Measurements from ENCODE around the gene EBLN1. TPM values are rescaled to one million over a fixed set of nuclear protein-coding genes. Genes with fewer than 3 reads are reported as not detected.
A peak's percentile ranks its signal among the peaks of the same experiment; 100 is the strongest.

EBLN1 gene
- total RNA-seq, 6 donors from 2014 or later: not detected

GRCh38 chr10:22250897-22251660 is 33.3 kb upstream of the EBLN1 start:
- Histone ChIP-seq H3K4me1 (peaks cover 0 to 15% (median 4%) of the 10 kb centered on the region in 4 donors), H3K27ac (peak overlapping the region; percentile 87 to 97 (median 95)), H3K4me3 (peak overlapping the region; percentile 59 to 88 (median 64)), H3K36me3 (no peaks in the 10 kb centered on the region), H3K27me3 (no peaks in the 10 kb centered on the region), H3K9me3 (no peaks in the 10 kb centered on the region)
- ATAC-seq (ENCODE audit: low FRiP score in 2 of 2) (no peak), DNase-seq (no peak)
- TF ChIP-seq POLR2AphosphoS5 (IDR thresholded peaks at IDR 0.05) (no peak), EP300 (IDR thresholded peaks at IDR 0.05) (no peak), POLR2A (IDR thresholded peaks at IDR 0.05) (no peak), CTCF (IDR thresholded peaks at IDR 0.05) (no peak)
- 16 to 22% methylated on average over 13 of the region's 13 CpGs for WGBS, 2 donors

GRCh38 chr10:22247636-22248035 is 29.8 kb upstream of the EBLN1 start:
- Histone ChIP-seq H3K4me3 (no peak overlapping the region), H3K36me3 (no peaks in the 10 kb centered on the region), H3K27ac (peak overlapping the region in 1 of 4 donors; percentile 59), H3K4me1 (peaks cover 0 to 8% (median 2%) of the 10 kb centered on the region in 4 donors), H3K9me3 (no peaks in the 10 kb centered on the region), H3K27me3 (no peaks in the 10 kb centered on the region)
- no peak for ATAC-seq (ENCODE audit: low FRiP score in 2 of 2)
- WGBS, 2 donors: 72 to 73% methylated on average over 2 of the region's 2 CpGs
- TF ChIP-seq CTCF (IDR thresholded peaks at IDR 0.05) (no peak), POLR2AphosphoS5 (IDR thresholded peaks at IDR 0.05) (no peak), POLR2A (IDR thresholded peaks at IDR 0.05) (no peak), EP300 (IDR thresholded peaks at IDR 0.05) (no peak)
- no peak for DNase-seq

- 62 to 77% methylated on average over 3 of the region's 3 CpGs for WGBS, 2 donors
- H3K9me3 ChIP-seq: no peaks in the 10 kb centered on the region
- H3K4me1 ChIP-seq: peaks cover 0 to 8% (median 0%) of the 10 kb centered on the region in 4 donors
- H3K27me3 ChIP-seq: no peaks in the 10 kb centered on the region
- DNase-seq: no peak
- peak overlapping the region in 2 of 4 donors; percentile 15 to 59 for H3K27ac ChIP-seq
- no peak for TF ChIP-seq POLR2A (IDR thresholded peaks at IDR 0.05)
- no peak for TF ChIP-seq POLR2AphosphoS5 (IDR thresholded peaks at IDR 0.05)
- TF ChIP-seq CTCF (IDR thresholded peaks at IDR 0.05): no peak
- TF ChIP-seq EP300 (IDR thresholded peaks at IDR 0.05): no peak
- ATAC-seq (ENCODE audit: low FRiP score in 2 of 2): peak in 1 of 2 donors; percentile 71
- no peak overlapping the region for H3K4me3 ChIP-seq
- H3K36me3 ChIP-seq: no peaks in the 10 kb centered on the region
Measured at GRCh38 chr10:22246680-22247391, 29.0 kb upstream of the EBLN1 start.

GRCh38 chr10:22245567-22245966 is 27.8 kb upstream of the EBLN1 start:
- no peak for DNase-seq
- TF ChIP-seq CTCF (IDR thresholded peaks at IDR 0.05) (no peak), POLR2AphosphoS5 (IDR thresholded peaks at IDR 0.05) (no peak), EP300 (IDR thresholded peaks at IDR 0.05) (no peak), POLR2A (IDR thresholded peaks at IDR 0.05) (no peak)
- H3K9me3 ChIP-seq: no peaks in the 10 kb centered on the region
- H3K4me3 ChIP-seq: no peak overlapping the region
- WGBS, 2 donors: 68 to 80% methylated on average over 2 of the region's 2 CpGs
- ATAC-seq (ENCODE audit: low FRiP score in 2 of 2): no peak
- peaks cover 0 to 6% (median 0%) of the 10 kb centered on the region in 4 donors for H3K4me1 ChIP-seq
- no peaks in the 10 kb centered on the region for H3K27me3 ChIP-seq
- H3K36me3 ChIP-seq: no peaks in the 10 kb centered on the region
- H3K27ac ChIP-seq: no peak overlapping the region

Measured in upper lobe of left lung (tissue), 6 donors.